ENCODE measurements around the gene SLC35E4. TPM values are rescaled to one million over a fixed set of nuclear protein-coding genes. Genes with fewer than 3 reads are reported as not detected.

The SLC35E4 gene
- total RNA-seq, 1 experiment from 2014 or later, result 5.3 TPM

DNA sequence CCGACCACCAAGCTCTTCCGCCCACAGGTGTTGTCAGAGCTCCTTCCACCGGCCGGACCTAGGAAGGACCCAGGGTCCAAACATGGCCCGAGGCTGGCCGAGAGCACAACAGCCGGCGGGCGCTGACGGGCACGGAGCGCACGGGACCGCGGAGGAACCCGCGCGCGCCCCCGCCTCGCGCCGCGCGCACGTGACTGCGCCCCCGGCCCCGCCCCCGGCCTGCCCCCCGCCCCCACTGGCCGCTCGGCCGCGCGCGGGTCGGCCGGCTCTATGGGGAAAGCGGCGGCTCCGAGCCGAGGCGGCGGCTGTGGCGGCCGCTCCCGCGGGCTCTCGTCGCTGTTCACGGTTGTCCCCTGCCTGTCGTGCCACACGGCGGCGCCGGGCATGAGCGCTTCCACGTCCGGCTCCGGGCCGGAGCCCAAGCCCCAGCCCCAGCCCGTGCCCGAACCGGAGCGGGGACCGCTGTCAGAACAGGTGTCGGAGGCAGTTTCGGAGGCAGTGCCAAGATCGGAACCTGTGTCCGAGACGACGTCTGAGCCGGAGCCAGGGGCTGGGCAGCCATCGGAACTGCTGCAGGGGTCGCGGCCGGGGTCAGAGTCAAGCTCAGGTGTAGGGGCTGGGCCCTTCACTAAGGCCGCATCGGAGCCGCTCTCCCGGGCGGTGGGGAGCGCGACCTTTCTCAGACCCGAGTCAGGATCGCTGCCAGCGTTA is 59.2 kb downstream of the SLC35E4 start, which contains the start of gene OSBP2 (continued):
- TF ChIP-seq, protein P1, sequence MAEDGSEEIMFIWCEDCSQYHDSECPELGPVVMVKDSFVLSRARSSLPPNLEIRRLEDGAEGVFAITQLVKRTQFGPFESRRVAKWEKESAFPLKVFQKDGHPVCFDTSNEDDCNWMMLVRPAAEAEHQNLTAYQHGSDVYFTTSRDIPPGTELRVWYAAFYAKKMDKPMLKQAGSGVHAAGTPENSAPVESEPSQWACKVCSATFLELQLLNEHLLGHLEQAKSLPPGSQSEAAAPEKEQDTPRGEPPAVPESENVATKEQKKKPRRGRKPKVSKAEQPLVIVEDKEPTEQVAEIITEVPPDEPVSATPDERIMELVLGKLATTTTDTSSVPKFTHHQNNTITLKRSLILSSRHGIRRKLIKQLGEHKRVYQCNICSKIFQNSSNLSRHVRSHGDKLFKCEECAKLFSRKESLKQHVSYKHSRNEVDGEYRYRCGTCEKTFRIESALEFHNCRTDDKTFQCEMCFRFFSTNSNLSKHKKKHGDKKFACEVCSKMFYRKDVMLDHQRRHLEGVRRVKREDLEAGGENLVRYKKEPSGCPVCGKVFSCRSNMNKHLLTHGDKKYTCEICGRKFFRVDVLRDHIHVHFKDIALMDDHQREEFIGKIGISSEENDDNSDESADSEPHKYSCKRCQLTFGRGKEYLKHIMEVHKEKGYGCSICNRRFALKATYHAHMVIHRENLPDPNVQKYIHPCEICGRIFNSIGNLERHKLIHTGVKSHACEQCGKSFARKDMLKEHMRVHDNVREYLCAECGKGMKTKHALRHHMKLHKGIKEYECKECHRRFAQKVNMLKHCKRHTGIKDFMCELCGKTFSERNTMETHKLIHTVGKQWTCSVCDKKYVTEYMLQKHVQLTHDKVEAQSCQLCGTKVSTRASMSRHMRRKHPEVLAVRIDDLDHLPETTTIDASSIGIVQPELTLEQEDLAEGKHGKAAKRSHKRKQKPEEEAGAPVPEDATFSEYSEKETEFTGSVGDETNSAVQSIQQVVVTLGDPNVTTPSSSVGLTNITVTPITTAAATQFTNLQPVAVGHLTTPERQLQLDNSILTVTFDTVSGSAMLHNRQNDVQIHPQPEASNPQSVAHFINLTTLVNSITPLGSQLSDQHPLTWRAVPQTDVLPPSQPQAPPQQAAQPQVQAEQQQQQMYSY (CRISPR knock-in tag; IDR thresholded peaks at IDR 0.05), result no peak
- TF ChIP-seq ZNF423 (CRISPR knock-in tag; IDR thresholded peaks at IDR 0.05) (no peak), SMAD4 (CRISPR knock-in tag; IDR thresholded peaks at IDR 0.05) (no peak), ELF4 (CRISPR knock-in tag; IDR thresholded peaks at IDR 0.05; ENCODE audit: low read depth) (no peak), GABPB1 (CRISPR knock-in tag; IDR thresholded peaks at IDR 0.05) (no peak), ZNF317 (CRISPR knock-in tag; IDR thresholded peaks at IDR 0.05; ENCODE audit: borderline replicate concordance, low read depth) (no peak), KAT7 (CRISPR knock-in tag; IDR thresholded peaks at IDR 0.05; ENCODE audit: borderline replicate concordance) (no peak), RORB (CRISPR knock-in tag; IDR thresholded peaks at IDR 0.05) (no peak), IRF2 (CRISPR knock-in tag; IDR thresholded peaks at IDR 0.05; ENCODE audit: borderline replicate concordance, low read depth) (no peak), FOXP1 (CRISPR knock-in tag; IDR thresholded peaks at IDR 0.05; ENCODE audit: borderline replicate concordance) (no peak), ZNF121 (CRISPR knock-in tag; IDR thresholded peaks at IDR 0.05) (no peak), RELA (CRISPR knock-in tag; IDR thresholded peaks at IDR 0.05; ENCODE audit: borderline replicate concordance) (no peak), ZNF671 (CRISPR knock-in tag; IDR thresholded peaks at IDR 0.05) (no peak), TP53 (CRISPR knock-in tag; IDR thresholded peaks at IDR 0.05) (0 out of 2 replicates have a peak, but pooled peaks have one; percentile 55), CBFB (CRISPR knock-in tag; IDR thresholded peaks at IDR 0.05; ENCODE audit: low read depth) (no peak)
- TF ChIP-seq, protein P2, sequence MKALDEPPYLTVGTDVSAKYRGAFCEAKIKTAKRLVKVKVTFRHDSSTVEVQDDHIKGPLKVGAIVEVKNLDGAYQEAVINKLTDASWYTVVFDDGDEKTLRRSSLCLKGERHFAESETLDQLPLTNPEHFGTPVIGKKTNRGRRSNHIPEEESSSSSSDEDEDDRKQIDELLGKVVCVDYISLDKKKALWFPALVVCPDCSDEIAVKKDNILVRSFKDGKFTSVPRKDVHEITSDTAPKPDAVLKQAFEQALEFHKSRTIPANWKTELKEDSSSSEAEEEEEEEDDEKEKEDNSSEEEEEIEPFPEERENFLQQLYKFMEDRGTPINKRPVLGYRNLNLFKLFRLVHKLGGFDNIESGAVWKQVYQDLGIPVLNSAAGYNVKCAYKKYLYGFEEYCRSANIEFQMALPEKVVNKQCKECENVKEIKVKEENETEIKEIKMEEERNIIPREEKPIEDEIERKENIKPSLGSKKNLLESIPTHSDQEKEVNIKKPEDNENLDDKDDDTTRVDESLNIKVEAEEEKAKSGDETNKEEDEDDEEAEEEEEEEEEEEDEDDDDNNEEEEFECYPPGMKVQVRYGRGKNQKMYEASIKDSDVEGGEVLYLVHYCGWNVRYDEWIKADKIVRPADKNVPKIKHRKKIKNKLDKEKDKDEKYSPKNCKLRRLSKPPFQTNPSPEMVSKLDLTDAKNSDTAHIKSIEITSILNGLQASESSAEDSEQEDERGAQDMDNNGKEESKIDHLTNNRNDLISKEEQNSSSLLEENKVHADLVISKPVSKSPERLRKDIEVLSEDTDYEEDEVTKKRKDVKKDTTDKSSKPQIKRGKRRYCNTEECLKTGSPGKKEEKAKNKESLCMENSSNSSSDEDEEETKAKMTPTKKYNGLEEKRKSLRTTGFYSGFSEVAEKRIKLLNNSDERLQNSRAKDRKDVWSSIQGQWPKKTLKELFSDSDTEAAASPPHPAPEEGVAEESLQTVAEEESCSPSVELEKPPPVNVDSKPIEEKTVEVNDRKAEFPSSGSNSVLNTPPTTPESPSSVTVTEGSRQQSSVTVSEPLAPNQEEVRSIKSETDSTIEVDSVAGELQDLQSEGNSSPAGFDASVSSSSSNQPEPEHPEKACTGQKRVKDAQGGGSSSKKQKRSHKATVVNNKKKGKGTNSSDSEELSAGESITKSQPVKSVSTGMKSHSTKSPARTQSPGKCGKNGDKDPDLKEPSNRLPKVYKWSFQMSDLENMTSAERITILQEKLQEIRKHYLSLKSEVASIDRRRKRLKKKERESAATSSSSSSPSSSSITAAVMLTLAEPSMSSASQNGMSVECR (CRISPR knock-in tag; IDR thresholded peaks at IDR 0.05; ENCODE audit: borderline replicate concordance), result 0 out of 2 replicates have a peak, but pooled peaks have one; percentile 13
- TF ChIP-seq, protein P3, sequence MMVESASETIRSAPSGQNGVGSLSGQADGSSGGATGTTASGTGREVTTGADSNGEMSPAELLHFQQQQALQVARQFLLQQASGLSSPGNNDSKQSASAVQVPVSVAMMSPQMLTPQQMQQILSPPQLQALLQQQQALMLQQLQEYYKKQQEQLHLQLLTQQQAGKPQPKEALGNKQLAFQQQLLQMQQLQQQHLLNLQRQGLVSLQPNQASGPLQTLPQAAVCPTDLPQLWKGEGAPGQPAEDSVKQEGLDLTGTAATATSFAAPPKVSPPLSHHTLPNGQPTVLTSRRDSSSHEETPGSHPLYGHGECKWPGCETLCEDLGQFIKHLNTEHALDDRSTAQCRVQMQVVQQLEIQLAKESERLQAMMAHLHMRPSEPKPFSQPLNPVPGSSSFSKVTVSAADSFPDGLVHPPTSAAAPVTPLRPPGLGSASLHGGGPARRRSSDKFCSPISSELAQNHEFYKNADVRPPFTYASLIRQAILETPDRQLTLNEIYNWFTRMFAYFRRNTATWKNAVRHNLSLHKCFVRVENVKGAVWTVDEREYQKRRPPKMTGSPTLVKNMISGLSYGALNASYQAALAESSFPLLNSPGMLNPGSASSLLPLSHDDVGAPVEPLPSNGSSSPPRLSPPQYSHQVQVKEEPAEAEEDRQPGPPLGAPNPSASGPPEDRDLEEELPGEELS (CRISPR knock-in tag; IDR thresholded peaks at IDR 0.05), result 0 out of 2 replicates have a peak, but pooled peaks have one; percentile 38
- TF ChIP-seq, protein P4, sequence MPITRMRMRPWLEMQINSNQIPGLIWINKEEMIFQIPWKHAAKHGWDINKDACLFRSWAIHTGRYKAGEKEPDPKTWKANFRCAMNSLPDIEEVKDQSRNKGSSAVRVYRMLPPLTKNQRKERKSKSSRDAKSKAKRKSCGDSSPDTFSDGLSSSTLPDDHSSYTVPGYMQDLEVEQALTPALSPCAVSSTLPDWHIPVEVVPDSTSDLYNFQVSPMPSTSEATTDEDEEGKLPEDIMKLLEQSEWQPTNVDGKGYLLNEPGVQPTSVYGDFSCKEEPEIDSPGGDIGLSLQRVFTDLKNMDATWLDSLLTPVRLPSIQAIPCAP (CRISPR knock-in tag; IDR thresholded peaks at IDR 0.05), result no peak
- TF ChIP-seq, protein P5, sequence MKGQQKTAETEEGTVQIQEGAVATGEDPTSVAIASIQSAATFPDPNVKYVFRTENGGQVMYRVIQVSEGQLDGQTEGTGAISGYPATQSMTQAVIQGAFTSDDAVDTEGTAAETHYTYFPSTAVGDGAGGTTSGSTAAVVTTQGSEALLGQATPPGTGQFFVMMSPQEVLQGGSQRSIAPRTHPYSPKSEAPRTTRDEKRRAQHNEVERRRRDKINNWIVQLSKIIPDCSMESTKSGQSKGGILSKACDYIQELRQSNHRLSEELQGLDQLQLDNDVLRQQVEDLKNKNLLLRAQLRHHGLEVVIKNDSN (CRISPR knock-in tag; IDR thresholded peaks at IDR 0.05), result peak; percentile 49; the same call in 1 of the 2 replicates
- TF ChIP-seq, protein P6, sequence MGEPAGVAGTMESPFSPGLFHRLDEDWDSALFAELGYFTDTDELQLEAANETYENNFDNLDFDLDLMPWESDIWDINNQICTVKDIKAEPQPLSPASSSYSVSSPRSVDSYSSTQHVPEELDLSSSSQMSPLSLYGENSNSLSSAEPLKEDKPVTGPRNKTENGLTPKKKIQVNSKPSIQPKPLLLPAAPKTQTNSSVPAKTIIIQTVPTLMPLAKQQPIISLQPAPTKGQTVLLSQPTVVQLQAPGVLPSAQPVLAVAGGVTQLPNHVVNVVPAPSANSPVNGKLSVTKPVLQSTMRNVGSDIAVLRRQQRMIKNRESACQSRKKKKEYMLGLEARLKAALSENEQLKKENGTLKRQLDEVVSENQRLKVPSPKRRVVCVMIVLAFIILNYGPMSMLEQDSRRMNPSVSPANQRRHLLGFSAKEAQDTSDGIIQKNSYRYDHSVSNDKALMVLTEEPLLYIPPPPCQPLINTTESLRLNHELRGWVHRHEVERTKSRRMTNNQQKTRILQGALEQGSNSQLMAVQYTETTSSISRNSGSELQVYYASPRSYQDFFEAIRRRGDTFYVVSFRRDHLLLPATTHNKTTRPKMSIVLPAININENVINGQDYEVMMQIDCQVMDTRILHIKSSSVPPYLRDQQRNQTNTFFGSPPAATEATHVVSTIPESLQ (CRISPR knock-in tag; IDR thresholded peaks at IDR 0.05), result 0 out of 2 replicates have a peak, but pooled peaks have one; percentile 12
- TF ChIP-seq, protein P7, sequence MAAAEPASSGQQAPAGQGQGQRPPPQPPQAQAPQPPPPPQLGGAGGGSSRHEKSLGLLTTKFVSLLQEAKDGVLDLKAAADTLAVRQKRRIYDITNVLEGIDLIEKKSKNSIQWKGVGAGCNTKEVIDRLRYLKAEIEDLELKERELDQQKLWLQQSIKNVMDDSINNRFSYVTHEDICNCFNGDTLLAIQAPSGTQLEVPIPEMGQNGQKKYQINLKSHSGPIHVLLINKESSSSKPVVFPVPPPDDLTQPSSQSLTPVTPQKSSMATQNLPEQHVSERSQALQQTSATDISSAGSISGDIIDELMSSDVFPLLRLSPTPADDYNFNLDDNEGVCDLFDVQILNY (CRISPR knock-in tag; IDR thresholded peaks at IDR 0.05), result 0 out of 2 replicates have a peak, but pooled peaks have one; percentile 20

All from WTC11 (cell line).